GM12801 (cell line): ENCODE measurements around the gene LAMA3.

ENCODE experiments used
- TF ChIP-seq, protein P1 (sequence below): IDR thresholded peaks from one replicate; pipeline ENCODE4 v1.5.1; 2011; ENCODE audit warnings: control low read depth; ENCODE audit not compliant: insufficient read length; ENCODE audit errors: extremely low read depth

The LAMA3 gene

DNA sequence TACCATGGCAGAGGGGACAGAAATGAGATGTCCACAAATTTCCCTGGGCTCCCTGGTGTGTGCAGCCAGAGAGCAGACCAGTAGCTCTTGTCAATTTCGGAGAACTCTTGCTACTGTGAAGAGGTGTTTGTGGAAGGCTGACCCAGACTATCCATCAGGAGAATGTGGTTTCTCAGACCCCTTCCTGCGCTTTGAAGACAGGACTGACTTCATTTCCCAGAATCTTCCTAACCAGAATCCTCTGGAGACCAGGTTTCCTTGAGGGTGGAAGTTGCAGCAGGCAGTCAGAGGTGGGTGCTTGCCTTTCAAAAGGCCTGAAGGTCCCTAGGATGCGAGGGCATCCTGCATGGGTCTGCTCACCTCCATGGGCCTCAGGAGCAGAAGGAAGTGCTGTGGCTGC, 121.9 kb downstream of the LAMA3 start:
- TF ChIP-seq, protein P1, sequence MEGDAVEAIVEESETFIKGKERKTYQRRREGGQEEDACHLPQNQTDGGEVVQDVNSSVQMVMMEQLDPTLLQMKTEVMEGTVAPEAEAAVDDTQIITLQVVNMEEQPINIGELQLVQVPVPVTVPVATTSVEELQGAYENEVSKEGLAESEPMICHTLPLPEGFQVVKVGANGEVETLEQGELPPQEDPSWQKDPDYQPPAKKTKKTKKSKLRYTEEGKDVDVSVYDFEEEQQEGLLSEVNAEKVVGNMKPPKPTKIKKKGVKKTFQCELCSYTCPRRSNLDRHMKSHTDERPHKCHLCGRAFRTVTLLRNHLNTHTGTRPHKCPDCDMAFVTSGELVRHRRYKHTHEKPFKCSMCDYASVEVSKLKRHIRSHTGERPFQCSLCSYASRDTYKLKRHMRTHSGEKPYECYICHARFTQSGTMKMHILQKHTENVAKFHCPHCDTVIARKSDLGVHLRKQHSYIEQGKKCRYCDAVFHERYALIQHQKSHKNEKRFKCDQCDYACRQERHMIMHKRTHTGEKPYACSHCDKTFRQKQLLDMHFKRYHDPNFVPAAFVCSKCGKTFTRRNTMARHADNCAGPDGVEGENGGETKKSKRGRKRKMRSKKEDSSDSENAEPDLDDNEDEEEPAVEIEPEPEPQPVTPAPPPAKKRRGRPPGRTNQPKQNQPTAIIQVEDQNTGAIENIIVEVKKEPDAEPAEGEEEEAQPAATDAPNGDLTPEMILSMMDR = no peak

DNA sequence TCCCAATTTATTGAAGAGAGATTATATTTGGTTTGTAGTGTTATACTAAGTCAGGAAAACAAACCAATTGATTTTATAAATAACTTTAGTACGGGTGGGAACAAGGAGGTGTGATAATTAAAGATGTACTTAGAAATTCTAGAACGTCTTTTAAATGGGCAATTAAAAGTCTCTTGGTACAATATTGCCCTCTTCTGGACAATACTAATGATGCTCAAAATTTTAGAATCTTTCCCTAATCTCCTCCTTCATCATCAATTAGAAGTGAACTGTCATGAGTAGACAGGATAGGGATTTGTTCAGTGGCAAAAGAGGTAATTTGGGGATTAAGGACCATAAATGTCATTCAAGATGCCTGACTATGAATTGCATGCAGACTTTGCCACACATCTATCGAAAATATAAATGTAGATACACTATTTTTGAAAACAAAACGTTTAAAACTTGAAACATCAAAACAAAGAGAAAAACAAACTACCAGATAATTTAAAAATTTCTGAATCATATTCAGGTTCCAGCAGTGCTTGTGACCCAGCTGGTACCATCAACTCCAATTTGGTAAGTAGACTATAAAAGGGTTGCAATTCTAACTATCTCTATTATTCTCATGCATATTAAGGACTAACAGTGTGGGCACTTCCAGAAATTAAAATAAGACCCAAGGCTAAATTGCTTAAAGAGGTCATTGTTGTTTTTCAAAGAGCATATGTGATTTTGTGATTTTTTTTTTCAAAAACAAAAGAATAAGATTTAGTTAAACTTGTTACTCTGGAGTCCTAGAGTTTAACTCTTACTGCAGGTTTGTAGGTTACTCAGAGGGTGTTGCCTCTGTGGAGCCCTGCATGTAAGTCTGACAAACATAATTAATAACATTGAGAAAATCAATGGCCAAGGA, 123.5 kb downstream of the LAMA3 start:
- TF ChIP-seq, protein P1 = no peak

DNA sequence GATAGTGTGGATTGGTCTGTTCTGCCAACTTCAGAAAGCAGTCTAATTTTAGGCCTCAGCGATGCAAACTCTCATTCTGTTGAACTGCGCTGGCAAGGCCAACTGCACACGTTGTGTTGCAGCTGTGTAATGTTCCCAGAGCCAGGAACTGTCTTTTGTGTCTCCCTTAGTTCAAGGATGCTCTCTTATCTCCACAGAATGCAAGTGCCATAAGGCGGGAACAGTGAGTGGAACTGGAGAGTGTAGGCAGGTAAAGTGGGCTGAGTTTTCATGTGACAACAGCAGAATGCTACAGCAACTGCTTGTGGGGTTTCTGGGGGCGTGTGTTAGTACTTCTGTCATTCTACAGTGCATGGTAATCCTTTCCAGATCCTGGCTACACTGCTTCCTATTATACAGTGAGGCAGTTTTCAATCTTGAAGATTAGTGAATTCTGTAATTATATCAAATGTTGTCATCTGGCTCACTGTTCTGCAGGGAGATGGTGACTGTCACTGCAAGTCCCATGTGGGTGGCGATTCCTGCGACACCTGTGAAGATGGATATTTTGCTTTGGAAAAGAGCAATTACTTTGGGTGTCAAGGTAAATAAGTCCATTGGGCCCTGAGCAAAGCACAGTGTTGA, 125.8 kb downstream of the LAMA3 start:
- TF ChIP-seq, protein P1 = no peak

DNA sequence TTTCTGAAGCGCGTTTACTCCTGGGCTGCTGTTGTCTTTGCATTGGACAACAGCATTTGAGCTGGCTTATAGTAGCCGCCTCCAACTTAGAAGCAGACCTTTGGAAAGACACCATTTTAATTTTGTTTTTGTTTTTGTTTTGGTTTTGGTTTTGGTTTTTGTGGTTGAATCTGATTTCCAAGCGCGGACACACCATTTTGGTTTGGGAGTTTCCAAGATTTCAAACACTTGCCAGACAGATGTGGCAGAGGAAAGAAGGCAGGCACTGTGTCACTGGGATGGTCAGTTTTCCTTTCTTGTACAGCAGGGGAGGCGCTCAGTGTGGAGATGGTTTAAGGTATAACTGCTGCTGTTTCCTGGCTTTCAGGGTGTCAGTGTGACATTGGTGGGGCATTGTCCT, 126.8 kb downstream of the LAMA3 start:
- TF ChIP-seq, protein P1 = no peak

DNA sequence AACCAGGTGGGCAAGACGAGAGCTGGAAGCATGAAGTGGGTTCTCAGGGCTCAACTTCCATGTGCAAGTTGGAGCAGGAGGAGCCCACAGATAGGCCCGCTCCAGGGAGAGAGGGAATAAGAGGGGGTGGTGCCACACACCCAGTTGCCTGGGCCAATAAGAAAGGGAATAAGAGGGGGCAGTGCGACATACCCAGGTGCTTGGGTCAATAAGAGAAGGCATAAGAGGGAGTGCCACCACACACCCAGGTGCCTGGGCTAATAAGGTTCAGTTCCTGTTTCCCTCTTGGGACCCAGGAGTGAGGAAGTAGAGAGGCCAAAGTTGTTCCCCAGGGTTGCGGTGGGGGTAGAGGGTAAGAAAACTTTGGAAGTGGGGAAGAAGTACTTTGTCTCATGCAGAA, 127.5 kb downstream of the LAMA3 start:
- TF ChIP-seq, protein P1 = no peak

DNA sequence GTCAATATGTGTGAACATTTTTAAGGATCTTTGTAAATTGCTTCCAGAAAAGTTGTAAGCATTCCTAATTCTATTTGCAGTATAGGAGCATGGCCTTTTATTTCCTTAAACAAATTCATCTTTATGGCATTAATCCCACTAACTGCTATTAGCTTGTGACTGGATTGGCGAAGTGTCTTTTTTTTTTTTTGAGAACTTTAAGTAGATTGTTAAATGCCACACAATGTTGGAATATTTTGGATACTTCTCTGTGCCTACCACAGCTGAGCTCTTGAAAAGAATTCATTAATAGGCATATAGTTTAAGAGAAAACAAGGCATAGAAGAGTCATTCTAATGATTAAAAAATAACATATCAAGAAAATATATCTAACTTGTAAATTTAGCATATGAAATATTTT, 129.7 kb downstream of the LAMA3 start:
- TF ChIP-seq, protein P1 = no peak

DNA sequence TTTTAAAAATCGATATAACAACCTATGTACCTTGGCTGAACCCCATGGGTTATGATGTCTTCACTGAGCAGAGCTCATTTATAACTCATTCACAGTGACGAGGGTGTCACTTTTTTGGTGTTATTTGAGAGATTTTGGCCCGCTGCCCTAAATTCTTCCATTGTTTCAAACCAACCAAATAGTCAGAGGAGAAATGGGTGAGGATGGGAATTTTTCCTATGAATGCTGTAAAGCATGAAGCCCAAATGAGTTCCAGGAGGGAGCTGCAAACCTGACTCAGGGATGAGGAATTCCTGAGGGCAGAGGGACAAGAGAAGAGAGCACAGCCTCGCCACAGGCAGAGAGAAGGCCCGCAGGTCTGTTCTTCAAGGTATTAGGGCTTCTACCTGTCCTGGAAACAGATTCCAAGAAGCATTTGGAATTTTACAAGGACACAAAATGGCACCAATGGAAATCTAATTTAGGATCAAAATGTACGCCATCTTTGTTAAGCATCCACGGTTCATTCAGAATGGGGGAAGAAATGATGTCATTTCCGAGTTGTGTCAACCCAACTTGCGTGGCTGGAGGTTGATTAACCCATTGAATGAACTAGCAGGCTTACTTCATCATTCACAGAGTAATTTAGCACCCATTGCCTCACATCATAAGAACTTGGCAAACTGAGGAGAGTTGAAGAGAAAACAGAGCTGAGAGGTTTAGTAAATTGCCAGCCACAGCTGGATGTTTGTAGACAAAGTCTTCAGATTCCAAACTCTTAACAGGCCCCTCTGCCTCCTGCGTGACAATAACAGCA, 133.5 kb downstream of the LAMA3 start:
- TF ChIP-seq, protein P1 = no peak
